Activated CD4-positive, alpha-beta T cell treated with anti-CD3 and anti-CD28 coated beads, Interleukin-2, amount 50 U/mL, for 4 hours (primary cell): ENCODE results near the gene FAM229A.
"Not testable (repeated sequence)": the region's sequence is repeated elsewhere in the genome, so short reads cannot be mapped to it uniquely, and the experiment has no call there.

ENCODE experiments used
- DNase-seq, 2 experiments: peaks; one replicate each; pipeline ENCODE4 v3.0.0-alpha.2; 2020

FAM229A gene

DNA sequence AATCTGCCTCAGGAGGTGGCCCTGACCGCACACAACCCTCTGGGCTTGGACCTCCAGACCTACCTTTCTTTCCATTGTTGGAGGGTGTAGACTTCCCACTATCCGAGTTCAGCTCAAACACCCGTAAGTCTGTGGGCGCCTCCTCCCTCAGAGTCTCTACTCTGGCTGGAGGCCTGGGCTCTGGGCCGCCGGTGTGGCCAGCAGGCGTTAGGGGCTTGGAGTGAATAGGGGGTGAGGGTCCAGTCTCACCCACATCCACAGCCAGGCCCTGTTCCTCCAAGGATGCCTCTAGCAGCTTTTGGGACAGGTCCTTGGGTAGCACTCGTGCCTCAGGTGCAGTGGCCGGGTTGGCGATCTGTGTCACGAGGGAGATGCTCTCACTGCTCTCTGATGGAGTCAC, 13.9 kb upstream of the FAM229A start:
- no peak for DNase-seq

DNA sequence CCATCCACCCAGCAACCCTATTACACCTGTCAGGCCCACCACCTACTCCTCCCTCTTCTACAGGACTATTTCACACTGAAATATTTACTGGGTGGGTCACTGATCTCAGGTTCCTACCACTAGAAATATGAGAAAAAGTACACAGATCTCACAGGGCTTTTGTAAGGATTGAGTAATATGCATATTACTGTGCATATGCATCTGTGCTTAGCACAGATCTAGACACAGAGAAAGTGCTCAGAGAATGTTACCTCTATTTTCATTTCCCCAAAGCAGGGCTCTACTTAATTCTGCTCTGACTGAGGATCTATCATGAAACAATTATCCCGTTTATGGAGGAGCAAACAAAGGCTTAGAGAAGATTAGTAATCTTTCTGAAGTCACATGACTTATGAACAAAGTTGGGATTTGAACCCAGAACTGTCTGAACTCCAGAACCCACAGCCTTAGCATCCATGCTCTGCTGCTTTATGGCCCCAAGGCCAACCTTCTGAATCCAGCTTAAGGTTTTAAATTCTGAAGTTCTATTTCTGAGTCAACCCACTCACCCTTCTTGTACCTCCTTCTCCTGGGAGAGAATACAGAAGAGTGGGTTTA, 11.8 kb upstream of the FAM229A start:
- DNase-seq: no peak

DNA sequence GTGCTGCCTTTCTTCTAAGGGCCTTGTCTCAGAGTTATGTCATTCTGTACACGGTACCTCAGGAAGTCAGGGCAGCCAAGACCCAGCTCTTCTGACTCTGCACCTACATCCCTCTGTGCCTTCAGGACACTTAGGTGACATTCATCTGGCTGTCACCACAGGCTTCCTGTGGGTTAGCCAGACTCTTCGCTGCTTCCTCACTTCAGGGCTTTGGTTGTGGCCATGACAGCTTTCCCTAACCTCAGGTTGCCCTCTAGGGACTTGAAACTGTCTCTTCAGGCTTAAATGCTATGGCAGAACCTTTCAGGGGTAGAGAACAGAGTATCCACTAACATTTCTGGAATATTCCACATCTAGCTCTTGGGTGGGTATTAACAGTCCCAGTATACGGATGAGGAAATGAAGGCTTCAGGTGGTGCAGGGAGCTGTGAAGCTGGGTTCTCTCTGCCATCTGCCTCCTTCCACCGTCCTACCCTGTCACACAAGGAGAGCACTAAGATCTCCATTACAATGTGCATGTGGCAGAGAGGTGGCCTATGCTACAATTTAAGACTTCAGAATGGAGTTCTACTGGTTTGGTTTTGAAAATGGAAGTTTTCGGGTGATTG, 10.0 kb upstream of the FAM229A start:
- peak; percentile 22 to 36 for DNase-seq

DNA sequence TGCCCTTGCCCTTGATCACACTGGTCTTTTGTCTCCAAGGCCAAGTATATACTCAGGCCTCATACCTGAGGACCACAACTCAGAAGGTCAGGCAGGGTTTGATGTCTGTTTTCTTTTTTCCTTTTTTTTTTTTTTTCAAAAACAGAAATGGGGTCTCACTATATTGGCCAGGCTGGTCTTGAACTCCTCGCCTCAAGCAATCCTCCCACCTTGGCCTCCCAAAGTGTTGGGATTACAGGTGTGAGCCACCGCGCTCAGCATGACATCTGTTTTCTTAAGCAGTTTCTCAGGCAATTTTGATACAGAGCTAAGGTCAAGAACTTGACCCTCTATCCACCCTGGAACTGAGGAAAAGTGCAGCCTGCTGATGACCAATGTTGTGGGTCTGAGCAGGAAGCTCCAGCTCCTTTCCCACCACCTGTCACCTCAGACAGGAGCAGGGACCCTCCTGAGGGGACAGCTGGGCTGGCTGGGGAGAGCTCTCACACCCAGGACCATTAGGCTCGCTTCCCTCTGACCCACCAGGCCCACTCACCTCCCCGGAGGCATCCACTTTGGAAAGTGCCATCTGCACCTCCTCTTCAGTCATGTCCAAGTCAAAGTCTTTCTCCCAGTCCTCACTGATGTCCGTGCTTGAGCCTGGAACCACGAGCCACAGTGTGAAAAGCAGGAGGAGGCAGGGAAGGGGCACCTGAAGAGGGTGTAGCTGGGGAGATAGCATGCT, 5.8 kb upstream of the FAM229A start:
- no peak for DNase-seq

DNA sequence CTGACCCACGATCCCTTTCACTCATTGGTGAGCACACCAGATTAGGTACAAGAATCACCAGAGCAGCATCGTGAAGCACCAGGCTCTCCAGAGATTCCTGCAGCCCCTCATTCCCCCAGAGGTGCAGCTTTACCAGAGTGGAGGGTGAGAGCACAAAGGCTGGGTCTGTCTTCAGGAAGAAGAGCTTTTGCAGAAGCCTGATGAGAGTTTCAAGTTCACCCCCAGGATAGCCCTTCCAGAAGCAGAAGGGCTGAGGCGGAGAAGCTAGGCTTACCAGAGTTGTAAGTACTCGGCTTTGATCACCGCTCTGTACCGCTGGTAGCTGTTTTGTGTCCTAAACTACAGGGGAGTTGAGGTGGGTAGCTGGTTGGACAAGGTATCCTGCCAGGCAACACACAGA, 3.2 kb upstream of the FAM229A start:
- DNase-seq: no peak

DNA sequence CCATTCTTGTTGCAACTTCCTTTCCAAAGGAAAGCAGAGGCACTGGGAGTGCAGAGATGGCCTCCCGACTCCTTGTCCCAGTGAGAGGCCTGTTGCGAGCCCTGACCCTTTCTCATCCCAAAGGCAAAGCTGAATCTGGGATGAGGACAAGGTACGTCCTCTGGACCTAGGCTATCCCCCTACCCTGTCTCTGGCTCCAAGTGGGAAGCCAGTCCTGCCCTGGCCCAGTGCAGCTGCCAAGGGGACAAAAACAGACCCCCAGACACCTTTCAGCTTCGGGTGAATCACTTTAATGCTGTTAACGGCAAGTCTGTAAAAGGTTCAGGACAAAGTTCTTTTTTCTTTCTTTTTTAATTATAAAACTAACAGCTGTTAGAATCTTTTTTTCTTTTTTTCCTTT, 2.6 kb upstream of the FAM229A start:
- DNase-seq: no peak

DNA sequence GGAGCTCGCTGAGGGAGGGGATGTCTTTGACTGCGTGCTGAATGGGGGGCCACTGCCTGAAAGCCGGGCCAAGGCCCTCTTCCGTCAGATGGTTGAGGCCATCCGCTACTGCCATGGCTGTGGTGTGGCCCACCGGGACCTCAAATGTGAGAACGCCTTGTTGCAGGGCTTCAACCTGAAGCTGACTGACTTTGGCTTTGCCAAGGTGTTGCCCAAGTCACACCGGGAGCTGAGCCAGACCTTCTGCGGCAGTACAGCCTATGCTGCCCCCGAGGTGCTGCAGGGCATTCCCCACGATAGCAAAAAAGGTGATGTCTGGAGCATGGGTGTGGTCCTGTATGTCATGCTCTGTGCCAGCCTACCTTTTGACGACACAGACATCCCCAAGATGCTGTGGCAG, 1.4 kb upstream of the FAM229A start:
- DNase-seq: no peak

DNA sequence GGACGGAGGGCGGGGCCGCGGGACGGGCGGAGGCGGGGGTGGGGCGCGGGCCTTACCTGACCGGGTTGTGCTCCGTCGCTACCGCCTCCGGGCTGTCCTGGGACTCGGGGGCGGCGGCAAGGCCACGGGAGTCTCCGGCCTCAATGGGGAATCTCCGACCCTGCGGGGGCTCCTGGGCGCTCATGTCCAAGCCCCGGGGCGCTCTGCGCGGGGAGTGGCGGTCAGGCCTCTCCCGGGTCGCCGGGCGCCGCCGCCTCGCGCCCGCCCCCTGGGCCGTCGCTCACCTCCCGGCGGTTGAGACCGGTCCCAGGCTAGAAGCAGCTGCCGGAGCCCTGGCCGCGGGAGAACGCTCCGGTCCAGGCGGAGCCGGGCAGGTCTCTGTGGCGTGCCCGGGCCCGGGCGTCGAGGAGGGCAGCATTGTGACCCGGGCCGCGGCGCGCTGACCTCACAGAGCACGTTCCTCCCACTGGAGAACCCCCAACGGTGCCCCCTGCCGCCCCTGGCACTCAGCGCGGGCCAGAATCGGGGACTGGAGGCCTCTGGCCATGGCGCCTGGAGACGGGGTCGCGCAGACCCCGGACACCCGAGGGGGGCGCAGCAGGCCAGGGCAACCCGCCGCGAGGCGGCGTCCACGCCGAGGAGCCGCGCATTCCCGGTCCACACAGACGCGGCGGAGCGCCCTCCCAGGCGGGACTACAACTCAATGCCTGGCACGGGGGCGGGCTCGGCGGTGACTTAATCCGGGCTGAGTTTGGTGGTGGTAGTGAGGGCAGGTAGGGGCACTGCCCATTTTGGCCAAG, 411 bp downstream of the FAM229A start:
- peak in 1 of 2 experiments; percentile 33 for DNase-seq

DNA sequence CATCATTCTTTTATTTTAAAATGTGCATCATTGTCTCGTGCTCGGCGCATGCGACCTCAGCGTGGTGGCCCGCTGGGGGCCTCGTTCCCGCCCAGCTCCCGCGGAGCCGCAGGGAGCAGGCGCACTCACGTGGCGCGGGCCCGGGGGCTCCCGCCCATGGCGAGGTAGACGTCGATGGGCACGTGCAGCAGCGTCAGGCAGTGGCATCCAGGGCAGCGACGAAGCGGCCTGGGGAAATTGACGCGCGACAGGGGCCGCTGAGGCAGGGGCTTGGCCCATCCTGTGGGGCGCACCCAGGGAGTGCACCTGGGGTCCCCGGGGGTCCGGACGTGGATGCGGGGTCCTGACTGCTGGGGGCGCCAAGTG, 994 bp downstream of the FAM229A start:
- DNase-seq: no peak

DNA sequence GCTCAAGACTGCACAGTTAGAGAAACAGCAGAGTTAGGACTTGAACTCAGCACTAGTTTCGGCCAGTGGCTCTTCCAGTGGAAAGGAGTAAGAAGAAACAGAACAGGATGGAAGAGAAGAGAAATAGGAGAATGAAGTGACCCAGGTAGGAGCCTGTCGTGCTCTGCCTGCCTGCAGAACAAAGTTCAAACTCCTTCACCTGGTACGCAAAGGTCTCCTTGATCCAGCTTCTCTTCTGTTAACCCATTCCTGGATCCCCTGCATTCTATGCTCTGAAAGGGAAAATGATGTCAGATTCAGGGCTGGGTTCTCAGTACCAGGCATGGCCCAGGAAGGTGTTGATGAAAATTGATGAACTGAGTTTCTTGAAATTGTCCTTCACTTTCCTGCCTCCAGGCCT, 3.9 kb downstream of the FAM229A start:
- no peak for DNase-seq

DNA sequence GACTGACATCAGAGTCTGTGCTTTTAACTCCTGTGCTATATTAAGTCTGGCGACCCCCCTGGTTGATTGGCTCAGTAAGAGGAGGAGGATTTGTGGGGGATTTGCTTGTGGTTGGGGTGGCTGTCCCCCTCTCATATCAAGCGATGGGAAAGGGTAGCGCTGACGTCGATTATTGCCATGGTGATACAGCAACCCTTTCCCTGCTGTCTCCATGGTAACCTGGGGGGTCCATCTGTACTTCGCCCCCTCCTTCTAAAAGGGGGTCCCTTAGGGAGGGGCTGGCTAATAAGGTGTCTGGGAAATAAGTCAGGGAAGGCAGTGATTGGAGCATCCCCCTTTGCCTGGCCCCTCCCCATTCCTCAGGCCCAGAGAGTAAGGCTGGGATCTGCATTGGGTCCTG, 4.7 kb downstream of the FAM229A start:
- no peak for DNase-seq

DNA sequence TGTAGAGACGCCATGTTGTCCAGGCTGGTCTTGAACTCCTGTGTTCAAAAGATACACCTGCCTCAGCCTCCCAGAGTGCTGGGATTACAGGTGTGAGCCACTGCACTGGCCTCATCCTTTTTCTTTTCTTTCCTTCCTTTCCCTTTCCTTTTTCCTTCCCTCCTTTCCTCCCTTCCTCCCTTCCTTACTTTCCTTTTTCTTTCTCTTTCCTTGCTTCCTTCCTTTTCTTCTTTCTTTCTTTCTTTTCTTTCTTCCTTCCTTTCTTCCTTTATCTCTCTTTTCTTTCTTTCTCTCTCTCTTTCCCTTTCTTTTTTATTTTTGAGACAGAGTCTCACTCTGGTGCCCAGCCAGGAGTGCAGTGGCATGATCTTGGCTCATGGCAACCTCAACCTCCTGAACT, 5.8 kb downstream of the FAM229A start:
- no peak for DNase-seq

DNA sequence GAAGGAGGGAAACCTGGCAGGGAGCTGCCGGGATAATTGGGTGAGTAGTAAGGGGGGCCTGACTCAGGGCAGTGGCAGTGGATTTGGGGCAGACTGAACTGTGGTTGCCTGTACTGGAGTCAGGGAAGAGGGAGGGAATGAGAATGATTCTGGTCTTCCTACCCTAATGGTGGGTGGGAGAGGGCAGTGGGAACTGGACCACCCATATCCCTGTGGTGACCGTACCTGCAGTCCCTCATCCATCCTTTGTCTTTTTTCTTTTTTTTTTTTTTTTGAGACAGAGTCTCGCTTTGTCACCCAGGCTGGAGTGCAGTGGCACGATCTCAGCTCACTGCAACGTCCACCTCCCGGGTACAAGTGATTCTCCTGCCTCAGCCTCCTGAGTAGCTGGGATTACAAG, 6.5 kb downstream of the FAM229A start:
- DNase-seq: not testable (repeated sequence)

DNA sequence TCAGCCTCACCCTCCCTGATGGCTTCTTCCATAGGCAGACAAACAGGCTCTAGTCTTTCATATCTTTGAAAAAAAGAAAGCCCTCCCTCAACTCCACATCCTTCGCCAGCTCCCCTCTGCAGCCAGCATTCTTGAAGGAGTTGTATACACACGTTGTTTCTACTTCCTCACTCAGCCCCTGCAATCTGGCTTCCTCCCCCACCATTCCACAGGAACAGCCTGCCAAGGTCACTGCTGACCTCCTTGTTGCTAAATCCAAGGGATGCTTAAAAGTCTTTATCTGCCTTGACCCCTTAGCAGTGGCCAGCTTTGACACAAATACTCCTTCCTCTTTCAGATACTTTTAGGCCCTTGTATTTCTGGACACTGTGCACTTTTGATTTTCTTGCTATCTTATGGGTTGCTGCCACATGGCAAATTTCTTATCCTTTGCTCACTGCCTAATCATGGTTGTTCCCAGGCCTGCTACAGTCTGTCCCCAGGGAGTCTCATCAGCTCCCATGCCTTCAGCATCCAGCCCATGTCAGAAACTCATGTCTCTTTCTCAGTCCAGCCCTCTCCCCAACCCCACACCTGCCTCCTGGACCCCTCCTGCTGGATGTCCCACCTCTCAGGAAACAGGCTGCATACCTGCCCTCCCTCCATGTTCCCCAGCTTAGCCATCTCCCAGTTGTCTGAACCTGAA, 8.3 kb downstream of the FAM229A start:
- no peak for DNase-seq

DNA sequence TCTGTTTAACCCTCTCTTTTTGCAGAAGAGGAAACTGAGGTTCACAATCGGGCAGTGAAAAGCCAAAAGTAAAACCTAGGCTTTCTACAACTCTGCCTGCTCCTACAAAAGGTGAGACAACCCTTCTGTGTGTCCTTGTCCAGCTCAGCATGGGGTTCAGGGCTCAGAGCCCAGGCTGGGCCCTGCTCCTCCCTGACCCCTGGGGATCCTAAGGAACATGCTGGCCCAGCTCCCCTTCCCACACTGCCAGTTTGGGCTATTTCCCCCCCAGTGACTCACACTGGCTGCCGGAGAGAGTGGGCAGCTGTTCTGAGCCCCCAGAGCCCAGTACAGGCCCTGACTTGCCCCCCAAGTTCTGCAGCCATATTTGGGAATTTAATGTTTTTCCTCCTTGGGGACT, 8.9 kb downstream of the FAM229A start:
- DNase-seq: no peak

DNA sequence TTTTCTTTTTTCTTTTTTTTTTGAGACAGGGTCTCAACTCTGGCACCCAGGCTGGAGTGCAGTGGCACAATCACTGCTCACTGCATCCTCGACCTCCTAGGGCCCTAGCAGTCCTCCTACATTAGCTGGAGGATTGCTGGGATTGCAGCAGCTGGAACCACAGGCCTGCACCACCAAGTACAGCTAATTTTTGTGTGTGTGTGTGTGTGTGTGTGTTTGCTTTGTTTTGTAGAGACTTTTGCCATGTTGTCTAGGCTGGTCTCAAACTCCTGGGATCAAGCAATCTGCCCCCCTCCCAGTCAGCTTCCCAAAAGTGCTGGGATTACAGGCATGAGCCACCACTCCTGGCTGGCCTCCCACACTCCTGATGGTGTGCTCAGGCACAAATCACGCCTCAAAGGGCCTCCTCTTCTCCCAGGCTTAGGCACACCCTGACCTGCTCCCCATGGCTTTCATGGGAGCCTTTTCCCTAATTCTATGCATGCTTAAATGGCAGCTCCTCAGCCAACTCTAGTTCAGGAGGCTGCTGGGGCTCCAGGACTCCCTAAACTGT, 9.4 kb downstream of the FAM229A start:
- DNase-seq: no peak

DNA sequence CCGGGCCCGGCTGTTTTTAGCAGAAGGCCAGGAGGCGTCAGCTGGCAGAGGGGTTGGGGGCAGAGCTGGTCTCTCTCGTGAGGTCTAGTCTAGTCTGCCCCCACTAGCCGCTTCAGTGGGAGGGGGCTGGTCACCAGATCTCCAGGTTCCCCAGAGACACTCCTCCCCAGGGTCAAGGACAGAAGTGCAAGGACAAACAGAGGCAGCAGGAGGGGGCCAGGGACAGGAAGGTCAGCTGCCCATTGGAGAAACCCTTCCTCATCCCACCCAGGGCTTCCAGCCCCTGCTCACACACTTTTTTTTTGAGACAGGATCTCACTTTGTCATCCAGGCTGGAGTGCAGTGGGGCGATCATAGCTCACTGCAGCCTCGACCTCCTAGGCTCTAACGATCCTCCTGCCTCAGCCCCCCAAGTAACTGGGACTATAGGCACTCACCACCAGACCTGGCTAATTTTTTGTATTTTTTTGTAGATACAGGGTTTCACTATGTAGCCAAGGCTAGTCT, 10.0 kb downstream of the FAM229A start:
- DNase-seq: no peak

DNA sequence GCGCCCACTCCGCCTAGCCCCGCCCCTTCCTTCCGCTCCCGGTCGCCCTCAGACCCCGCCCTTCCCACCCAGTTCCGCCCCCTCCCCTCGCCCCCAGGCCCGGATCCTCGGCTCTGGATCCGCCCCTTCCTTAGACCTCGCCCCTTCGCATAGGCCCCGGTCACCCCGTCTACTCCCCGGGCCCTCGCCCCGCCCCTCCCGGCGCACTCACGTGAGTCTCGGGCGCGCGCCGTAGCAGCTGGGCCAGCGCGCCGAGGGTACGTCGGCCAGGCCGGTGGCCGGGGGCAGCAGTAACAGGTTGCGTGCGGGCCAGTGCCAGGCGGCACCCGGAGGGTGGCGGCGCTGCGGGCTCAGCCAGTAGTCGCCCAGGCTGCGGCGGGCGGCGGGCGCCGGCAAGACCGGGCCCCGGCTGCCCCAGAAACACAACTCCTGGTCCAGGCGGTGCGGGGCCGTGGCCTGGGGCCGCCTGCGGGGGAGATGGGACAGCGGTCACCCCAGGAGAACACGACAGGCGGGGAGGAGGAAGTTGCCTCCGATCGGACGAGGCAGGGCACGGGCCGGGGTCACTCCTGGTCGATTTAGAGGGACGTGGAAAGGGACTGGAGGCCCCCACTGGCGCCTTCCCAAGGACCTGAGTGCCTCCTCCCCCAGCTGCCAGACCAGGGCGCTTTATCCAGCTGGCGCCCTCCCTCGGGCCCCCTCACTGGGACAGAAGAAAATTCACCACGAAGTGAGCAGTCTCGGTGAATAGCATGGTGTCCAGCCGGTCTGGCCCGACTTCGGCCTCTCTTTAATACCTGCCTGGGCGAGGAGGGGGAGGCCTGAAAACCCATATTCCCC, 10.7 kb downstream of the FAM229A start:
- DNase-seq: peak; percentile 87 to 91

DNA sequence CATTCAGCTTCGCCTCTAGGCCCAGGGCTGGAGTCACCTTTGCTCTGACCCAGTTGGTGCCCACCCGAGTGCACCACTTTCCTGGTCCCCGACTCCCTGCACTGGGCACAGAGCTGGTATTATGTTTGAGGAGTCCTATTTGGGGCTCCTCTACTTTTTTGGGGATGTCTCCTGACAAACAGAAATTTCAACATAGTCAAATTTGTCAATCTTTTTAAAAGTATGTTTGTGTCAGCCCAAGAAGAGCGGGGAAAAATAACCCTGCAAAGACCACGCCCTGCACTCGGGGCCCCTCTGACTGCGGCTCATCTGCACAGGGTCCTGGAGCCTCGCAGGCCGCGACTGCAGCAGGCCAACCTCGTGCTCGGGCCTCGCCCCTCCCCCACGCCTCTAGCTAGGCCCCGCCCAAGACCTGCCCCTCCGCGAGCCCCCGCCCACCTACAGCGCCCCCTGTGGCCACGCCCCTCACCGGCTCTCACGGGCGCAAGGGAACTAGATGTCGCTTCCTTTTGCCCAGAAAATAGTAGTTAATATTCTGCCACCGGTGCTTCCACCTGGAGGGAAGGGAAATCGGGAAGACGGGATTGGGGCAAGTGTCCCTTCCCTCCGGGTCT, 11.4 kb downstream of the FAM229A start:
- peak; percentile 73 to 74 for DNase-seq

DNA sequence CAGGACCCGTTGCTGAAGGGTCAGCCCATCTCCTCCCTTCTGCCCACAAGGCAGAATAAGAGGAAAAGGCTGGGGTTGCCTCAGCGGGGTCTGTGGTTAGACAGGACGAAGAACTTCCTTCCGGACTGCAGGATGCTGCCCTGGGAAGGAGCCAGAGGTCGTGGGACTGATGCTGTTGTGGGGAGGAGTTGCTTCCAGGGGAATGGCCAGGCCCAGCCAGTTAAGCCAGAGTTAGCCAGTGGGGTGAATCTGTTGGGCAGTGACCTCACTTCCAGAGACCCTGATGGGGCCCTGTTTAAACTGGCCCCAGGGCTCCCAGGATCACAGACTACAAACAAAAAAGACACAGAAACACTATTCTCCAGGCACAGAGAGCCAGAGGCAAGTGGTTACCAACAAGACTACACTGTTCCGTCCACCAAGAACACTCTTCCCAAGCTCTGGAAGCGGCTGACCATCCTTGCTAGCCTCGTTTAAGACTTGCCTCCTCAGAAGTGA, 13.0 kb downstream of the FAM229A start:
- DNase-seq: no peak
